GM19438 (cell line): ENCODE results near the gene PHTF2.
A peak's percentile ranks its signal among the peaks of the same experiment; 100 is the strongest.
"Not testable (repeated sequence)": the region's sequence is repeated elsewhere in the genome, so short reads cannot be mapped to it uniquely, and the experiment has no call there.

Source experiments
- ATAC-seq: cut with Tn5 transposase; IDR thresholded peaks from one replicate; pipeline ENCODE4 v1.9.1; 2021; ENCODE audit warnings: low read depth; ENCODE audit not compliant: unreplicated experiment

The PHTF2 gene

GRCh38 chr7:77798394-77799077 is at the start of gene PHTF2, which contains the start of gene TMEM60:
TSS of gene PHTF2 (plus strand) at chr7:77798773.
TSS of gene TMEM60 (minus strand) at chr7:77798434. CDS start at chr7:77794373, 4,061 bp downstream.
- ATAC-seq: peak; percentile 89

- no peak for ATAC-seq
Observed at GRCh38 chr7:77752016-77752415, 46.6 kb upstream of the PHTF2 start.

DNA sequence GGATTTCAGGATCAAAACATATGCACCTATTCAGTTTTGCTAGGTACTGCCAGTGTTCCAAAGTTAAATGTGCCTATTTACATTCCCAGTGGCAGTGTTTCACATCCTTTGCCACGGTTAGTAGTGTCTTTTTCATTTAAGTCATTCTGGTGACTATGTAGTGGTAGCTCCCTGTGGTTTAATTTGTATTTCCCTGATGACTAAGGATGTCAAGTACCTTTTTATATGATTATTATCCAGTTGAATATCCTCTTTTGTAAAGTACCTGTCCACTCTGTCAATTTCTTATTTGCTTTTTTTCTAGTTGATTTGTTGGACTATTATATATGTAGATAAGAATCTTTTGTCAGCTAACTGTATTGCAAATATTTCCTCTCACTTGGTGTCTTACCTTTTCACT is 45.4 kb upstream of the PHTF2 start:
- ATAC-seq: no peak

DNA sequence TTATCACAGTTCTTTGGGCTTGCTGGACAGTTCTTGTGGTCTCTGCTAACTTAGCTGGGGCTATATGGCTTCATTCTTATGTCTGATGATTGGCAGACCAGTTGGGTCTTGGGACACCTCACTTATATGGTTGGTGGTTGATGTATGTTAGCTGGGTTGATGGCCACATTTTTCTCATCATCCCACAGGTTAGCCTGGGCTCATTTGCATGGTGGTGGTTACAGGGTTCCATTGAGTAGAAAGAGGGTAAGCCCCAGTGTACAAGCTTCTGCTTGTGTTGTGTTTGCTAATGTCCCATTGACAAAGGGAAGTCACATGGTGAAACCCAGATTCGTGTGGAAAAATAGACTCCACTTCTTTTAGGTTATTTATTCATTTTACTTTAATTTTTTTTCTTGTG is 41.0 kb upstream of the PHTF2 start:
- ATAC-seq: peak; percentile 69

DNA sequence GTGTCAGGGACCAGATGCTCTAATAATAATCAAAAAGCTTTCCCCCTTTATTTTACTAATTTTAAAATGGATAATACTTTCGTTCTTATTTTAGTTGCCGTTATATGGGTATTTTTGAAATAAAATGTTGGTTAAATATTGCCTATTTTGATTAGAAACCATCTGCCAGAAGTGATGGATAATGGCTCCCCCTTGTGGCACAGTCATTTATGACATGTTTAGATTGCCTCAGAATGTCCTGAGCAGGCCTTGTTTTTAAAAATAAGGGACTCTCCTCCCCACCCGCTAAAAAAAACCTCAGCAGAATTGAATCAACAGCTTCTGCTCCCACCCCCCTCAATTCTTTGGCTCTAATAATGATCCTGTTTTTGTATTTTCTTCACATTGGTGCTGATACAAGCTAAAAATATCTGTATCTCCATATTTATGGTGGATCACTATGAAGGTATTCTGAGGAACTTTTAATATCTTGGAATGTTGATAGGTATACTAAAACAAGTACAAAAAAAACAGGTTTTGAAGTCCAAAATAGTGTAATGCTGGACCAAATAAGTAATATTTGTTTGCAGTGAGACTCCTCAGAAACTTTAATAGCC is 39.2 kb upstream of the PHTF2 start:
- ATAC-seq: no peak

- no peak for ATAC-seq
Observed at GRCh38 chr7:77760809-77761453, 37.6 kb upstream of the PHTF2 start.

DNA sequence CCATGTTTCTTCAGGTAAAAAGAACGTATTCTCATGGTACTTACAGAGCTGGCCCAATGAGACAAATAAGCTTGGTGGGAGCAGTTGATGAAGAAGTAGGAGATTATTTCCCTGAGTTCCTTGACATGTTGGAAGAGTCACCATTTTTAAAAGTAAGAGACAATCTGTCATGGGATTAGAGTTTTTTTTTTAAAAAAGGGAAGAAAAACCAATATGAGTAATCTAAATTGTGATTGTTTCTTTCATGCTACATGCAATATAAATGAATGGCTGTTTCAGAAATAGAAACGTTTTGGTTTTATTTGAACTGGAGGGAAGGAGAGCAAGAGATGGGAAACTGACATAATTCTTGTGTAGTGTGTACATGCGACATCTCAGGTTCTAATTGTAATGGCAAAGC is 33.1 kb upstream of the PHTF2 start:
- ATAC-seq: no peak

GRCh38 chr7:77765906-77766800 is 32.4 kb upstream of the PHTF2 start:
- peak; percentile 52 for ATAC-seq

- ATAC-seq: no peak
Observed at GRCh38 chr7:77766801-77767605, 31.6 kb upstream of the PHTF2 start.

GRCh38 chr7:77770316-77770715 is 28.3 kb upstream of the PHTF2 start:
- ATAC-seq: no peak

GRCh38 chr7:77771901-77772300 is 26.7 kb upstream of the PHTF2 start:
- no peak for ATAC-seq

DNA sequence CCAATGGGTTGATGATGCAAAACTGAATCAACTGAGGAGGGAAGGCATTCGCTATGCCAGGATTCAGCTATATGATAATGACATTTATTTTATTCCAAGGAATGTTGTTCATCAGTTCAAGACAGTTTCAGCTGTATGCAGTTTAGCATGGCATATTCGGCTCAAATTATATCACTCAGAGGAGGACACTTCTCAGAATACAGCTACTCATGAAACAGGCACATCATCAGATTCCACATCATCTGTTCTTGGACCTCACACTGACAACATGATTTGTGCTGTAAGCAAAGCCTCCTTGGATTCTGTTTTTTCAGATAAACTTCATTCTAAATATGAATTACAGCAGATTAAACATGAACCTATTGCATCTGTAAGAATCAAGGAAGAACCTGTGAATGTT is 20.0 kb upstream of the PHTF2 start:
- ATAC-seq: no peak

GRCh38 chr7:77782383-77782782 is 16.2 kb upstream of the PHTF2 start:
- ATAC-seq: no peak

GRCh38 chr7:77783111-77783510 is 15.5 kb upstream of the PHTF2 start:
- ATAC-seq: no peak

DNA sequence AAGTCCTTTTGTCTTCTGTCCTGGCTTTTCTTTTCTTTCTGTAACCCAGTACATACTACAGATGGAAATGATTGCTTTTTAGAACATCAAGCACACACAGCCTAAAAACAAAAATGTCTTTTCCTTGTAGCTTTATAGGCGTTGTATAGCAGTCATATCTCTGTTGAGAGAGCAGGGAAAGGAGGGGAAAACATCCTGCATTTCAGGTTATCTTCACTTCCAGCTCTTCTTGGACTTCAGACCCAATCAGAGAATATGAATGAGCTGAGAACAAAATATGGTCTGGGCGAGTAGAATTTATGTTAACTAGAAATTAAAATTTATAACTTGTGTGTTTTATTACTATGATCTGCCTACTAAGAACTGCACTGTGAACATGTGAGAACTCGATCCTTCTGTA is 15.0 kb upstream of the PHTF2 start:
- ATAC-seq: no peak

DNA sequence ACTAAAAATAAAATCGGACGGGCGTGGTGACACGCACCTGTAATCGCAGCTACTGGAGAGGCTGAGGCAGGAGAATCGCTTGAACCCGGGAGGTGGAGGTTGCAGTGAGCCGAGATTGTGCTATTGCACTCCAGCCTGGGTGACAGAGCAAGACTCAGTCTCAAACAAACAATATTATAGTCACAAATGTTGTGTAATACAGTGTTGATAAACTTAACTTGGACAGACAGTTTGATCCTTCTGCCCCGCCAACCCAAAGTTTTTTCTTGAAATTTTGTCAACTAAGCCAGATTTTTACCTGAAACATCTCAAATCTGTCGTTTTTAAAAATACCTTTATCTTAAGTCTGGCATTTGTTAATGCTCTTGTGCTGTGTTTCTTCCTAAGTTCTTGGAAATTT is 14.1 kb upstream of the PHTF2 start:
- not testable (repeated sequence) for ATAC-seq

GRCh38 chr7:77786018-77786417 is 12.6 kb upstream of the PHTF2 start:
- ATAC-seq: no peak

GRCh38 chr7:77786741-77787140 is 11.8 kb upstream of the PHTF2 start:
- no peak for ATAC-seq

- ATAC-seq: no peak
Observed at GRCh38 chr7:77788327-77788902, 10.2 kb upstream of the PHTF2 start.

DNA sequence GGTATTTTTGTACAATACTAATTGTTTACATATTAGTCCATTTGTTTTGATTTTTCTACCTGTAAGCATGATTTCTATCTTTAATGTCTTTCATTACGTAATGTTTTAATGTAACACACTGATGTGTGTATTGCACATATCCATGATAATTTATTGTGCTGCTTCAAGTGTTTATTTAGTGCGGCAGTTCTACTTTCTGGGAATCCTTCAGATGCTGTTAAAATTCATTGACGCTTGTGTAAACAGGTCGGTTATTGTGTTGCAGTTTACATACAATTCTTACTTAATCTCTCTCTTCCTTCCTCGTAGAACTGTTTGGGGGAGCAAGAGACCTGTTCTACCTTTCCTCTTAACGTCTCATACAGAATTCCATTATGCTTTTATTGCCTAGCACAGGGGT is 7.2 kb upstream of the PHTF2 start:
- ATAC-seq: no peak
